OCI-M2 (cell line): ENCODE data around the gene GNPDA1.
"Not testable (repeated sequence)": the region's sequence is repeated elsewhere in the genome, so short reads cannot be mapped to it uniquely, and the experiment has no call there.

Experiments
- DNase-seq: peaks from one replicate; lab custom pipeline; 2025; ENCODE audit not compliant: unreplicated experiment; lab: John Stamatoyannopoulos, UW

Gene GNPDA1

GRCh38 chr5:142012792-142013388 is at the start of gene GNPDA1:
TSS of gene GNPDA1 (minus strand) at chr5:142013027. CDS start at chr5:142012035, 992 bp downstream.
- no peak for DNase-seq

- DNase-seq, result no peak
These were observed 46.6 kb upstream of the GNPDA1 start for GRCh38 chr5:142059304-142059940.

- no peak for DNase-seq
These were observed 44.9 kb upstream of the GNPDA1 start for GRCh38 chr5:142057697-142058056.

GRCh38 chr5:142056816-142057696 is 44.2 kb upstream of the GNPDA1 start:
- DNase-seq, result no peak

- DNase-seq, result no peak
These were observed 42.5 kb upstream of the GNPDA1 start for GRCh38 chr5:142055301-142055700.

GRCh38 chr5:142053426-142054151 is 40.8 kb upstream of the GNPDA1 start:
- no peak for DNase-seq

GRCh38 chr5:142052026-142052425 is 39.2 kb upstream of the GNPDA1 start:
- not testable (repeated sequence) for DNase-seq

- no peak for DNase-seq
These were observed 35.4 kb upstream of the GNPDA1 start for GRCh38 chr5:142048272-142048671.

GRCh38 chr5:142046191-142046590 is 33.4 kb upstream of the GNPDA1 start:
- DNase-seq, result no peak

GRCh38 chr5:142040881-142041280 is 28.1 kb upstream of the GNPDA1 start:
- DNase-seq, result not testable (repeated sequence)

- DNase-seq, result no peak
These were observed 27.5 kb upstream of the GNPDA1 start for GRCh38 chr5:142040285-142040684.

- no peak for DNase-seq
These were observed 25.9 kb upstream of the GNPDA1 start for GRCh38 chr5:142038735-142039134.

GRCh38 chr5:142037599-142037998 is 24.8 kb upstream of the GNPDA1 start:
- DNase-seq, result not testable (repeated sequence)

- no peak for DNase-seq
These were observed 24.1 kb upstream of the GNPDA1 start for GRCh38 chr5:142036918-142037317.

- DNase-seq, result no peak
These were observed 22.2 kb upstream of the GNPDA1 start for GRCh38 chr5:142034994-142035393.

GRCh38 chr5:142033632-142034567 is 21.1 kb upstream of the GNPDA1 start:
- DNase-seq, result not testable (repeated sequence)

GRCh38 chr5:142032747-142033631 is 20.2 kb upstream of the GNPDA1 start:
- DNase-seq, result no peak

GRCh38 chr5:142032150-142032549 is 19.3 kb upstream of the GNPDA1 start:
- no peak for DNase-seq

- no peak for DNase-seq
These were observed 12.8 kb upstream of the GNPDA1 start for GRCh38 chr5:142025637-142026036.
